HG03196 (cell line): ENCODE measurements around the gene SHC3.

Source experiments
- ATAC-seq: cut with Tn5 transposase; IDR thresholded peaks from one replicate; pipeline ENCODE4 v1.9.1; 2021; ENCODE audit not compliant: unreplicated experiment

The SHC3 gene

GRCh38 chr9:88966894-88967676 lies 211.5 kb downstream of the SHC3 start:
- ATAC-seq: no peak

GRCh38 chr9:88965473-88965872 lies 213.1 kb downstream of the SHC3 start:
- ATAC-seq: no peak

- ATAC-seq: no peak
Measured at GRCh38 chr9:88960632-88961031, 218.0 kb downstream of the SHC3 start.

GRCh38 chr9:88959727-88960469 lies 218.7 kb downstream of the SHC3 start:
- ATAC-seq: no peak

- no peak for ATAC-seq
Measured at GRCh38 chr9:88957526-88957925, 221.1 kb downstream of the SHC3 start.
